Kidney tubule cell (primary cell): ENCODE measurements around the gene DOCK3.

Source experiments
- DNase-seq: peaks from one replicate; pipeline ENCODE4 v3.0.0-alpha.2; 2018; ENCODE audit warnings: low spot score

DOCK3 gene

GRCh38 chr3:50674349-50675178 lies at the start of gene DOCK3:
Gene DOCK3 (plus strand): TSS chr3:50674927. CDS start chr3:50675264, 337 bp downstream.
- peak; percentile 57 for DNase-seq

- no peak for DNase-seq
Measured at GRCh38 chr3:50625231-50626182, 49.2 kb upstream of the DOCK3 start.

- DNase-seq, result no peak
Measured at GRCh38 chr3:50626401-50626800, 48.3 kb upstream of the DOCK3 start.

GRCh38 chr3:50627407-50628051 lies 47.2 kb upstream of the DOCK3 start:
- DNase-seq, result peak; percentile 97

GRCh38 chr3:50628601-50629000 lies 46.1 kb upstream of the DOCK3 start:
- no peak for DNase-seq

GRCh38 chr3:50630394-50630793 lies 44.3 kb upstream of the DOCK3 start:
- DNase-seq, result no peak

- DNase-seq, result peak; percentile 91
Measured at GRCh38 chr3:50630877-50631276, 43.9 kb upstream of the DOCK3 start.

GRCh38 chr3:50632450-50632849 lies 42.3 kb upstream of the DOCK3 start:
- no peak for DNase-seq

GRCh38 chr3:50633230-50633790 lies 41.4 kb upstream of the DOCK3 start:
- no peak for DNase-seq

GRCh38 chr3:50635066-50635465 lies 39.7 kb upstream of the DOCK3 start:
- no peak for DNase-seq

GRCh38 chr3:50637011-50637410 lies 37.7 kb upstream of the DOCK3 start:
- DNase-seq, result no peak

- DNase-seq, result no peak
Measured at GRCh38 chr3:50637945-50638344, 36.8 kb upstream of the DOCK3 start.

GRCh38 chr3:50639055-50639494 lies 35.7 kb upstream of the DOCK3 start:
- DNase-seq, result peak; percentile 92

GRCh38 chr3:50642382-50642781 lies 32.3 kb upstream of the DOCK3 start:
- DNase-seq, result no peak

- DNase-seq, result no peak
Measured at GRCh38 chr3:50644561-50644960, 30.2 kb upstream of the DOCK3 start.

GRCh38 chr3:50645378-50645777 lies 29.3 kb upstream of the DOCK3 start:
- no peak for DNase-seq

GRCh38 chr3:50648313-50648712 lies 26.4 kb upstream of the DOCK3 start:
- no peak for DNase-seq

GRCh38 chr3:50648944-50649343 lies 25.8 kb upstream of the DOCK3 start:
- DNase-seq, result no peak

GRCh38 chr3:50649451-50649931 lies 25.2 kb upstream of the DOCK3 start:
- DNase-seq, result no peak

- DNase-seq, result no peak
Measured at GRCh38 chr3:50650018-50650417, 24.7 kb upstream of the DOCK3 start.

- no peak for DNase-seq
Measured at GRCh38 chr3:50651445-50651844, 23.3 kb upstream of the DOCK3 start.
